ENCODE results near the gene WDR76.
"Not testable (repeated sequence)": the region's sequence is repeated elsewhere in the genome, so short reads cannot be mapped to it uniquely, and the experiment has no call there.

The WDR76 gene

GRCh38 chr15:43824302-43825246 is 2.2 kb upstream of the WDR76 start, which contains the start of gene MFAP1:
MFAP1 (minus strand) TSS chr15:43824690; CDS start chr15:43824569, 121 bp downstream.
- no peaks in the 10 kb centered on the region for H3K36me3 ChIP-seq (ENCODE audit: insufficient read depth, low read length)
- peaks cover 72% of the 10 kb centered on the region for H3K79me2 ChIP-seq (ENCODE audit: control insufficient read depth, insufficient read depth, low read length, unreplicated experiment)
- peak within 1 kb of the TSS; percentile 70 for H2AFZ ChIP-seq (ENCODE audit: low read length, unreplicated experiment)
- H3K27ac ChIP-seq (ENCODE audit: low read depth, low read length): peak within 1 kb of the TSS; percentile 89
- peak within 1 kb of the TSS; percentile 90 for H3K4me3 ChIP-seq (ENCODE audit: low read depth, low read length)
- H3K27me3 ChIP-seq (ENCODE audit: insufficient read depth, low read length): no peaks in the 10 kb centered on the region
- H3K4me1 ChIP-seq (ENCODE audit: control insufficient read depth, insufficient read depth, low read length, unreplicated experiment): peaks cover 21% of the 10 kb centered on the region

GRCh38 chr15:43825305-43825704 is 1.5 kb upstream of the WDR76 start:
- Histone ChIP-seq H3K79me2 (ENCODE audit: control insufficient read depth, insufficient read depth, low read length, unreplicated experiment) (peaks cover 70% of the 10 kb centered on the region), H3K4me1 (ENCODE audit: control insufficient read depth, insufficient read depth, low read length, unreplicated experiment) (peaks cover 23% of the 10 kb centered on the region), H3K27ac (ENCODE audit: low read depth, low read length) (peak overlapping the region; percentile 89; the same call in 1 of the 2 replicates)
- H3K4me3 ChIP-seq (ENCODE audit: low read depth, low read length); H2AFZ ChIP-seq (ENCODE audit: low read length, unreplicated experiment); H3K36me3 ChIP-seq (ENCODE audit: insufficient read depth, low read length); H3K27me3 ChIP-seq (ENCODE audit: insufficient read depth, low read length): not testable (repeated sequence)

DNA sequence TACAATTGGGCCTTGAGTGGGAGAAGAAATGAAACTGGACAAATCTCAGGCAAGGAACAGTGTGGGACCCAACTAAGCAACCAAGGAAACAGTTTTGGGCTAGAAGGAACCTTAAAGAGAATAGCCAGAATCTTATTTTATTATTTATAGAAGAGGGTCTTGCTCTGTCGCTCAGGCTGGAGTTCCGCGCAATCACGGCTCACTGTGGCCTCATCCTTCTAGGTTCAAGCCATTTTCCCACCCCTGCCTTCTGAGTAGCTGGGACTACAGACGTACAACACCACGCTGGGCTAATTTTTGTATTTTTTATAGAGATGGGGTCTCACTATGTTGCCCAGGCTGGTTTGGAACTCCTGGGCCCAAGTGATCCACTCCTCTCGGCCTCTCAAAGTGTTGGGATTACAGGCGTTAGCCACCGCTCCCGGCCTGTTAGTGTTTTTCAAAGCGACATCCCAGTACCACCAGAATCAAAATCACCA is 734 bp upstream of the WDR76 start:
- H3K27ac ChIP-seq (ENCODE audit: low read depth, low read length): peak overlapping the region; percentile 66; the same call in 1 of the 2 replicates
- peaks cover 67% of the 10 kb centered on the region for H3K79me2 ChIP-seq (ENCODE audit: control insufficient read depth, insufficient read depth, low read length, unreplicated experiment)
- peak overlapping the region; percentile 81 for H3K4me3 ChIP-seq (ENCODE audit: low read depth, low read length)
- no peaks in the 10 kb centered on the region for H3K27me3 ChIP-seq (ENCODE audit: insufficient read depth, low read length)
- H3K36me3 ChIP-seq (ENCODE audit: insufficient read depth, low read length): no peaks in the 10 kb centered on the region
- peak overlapping the region; percentile 1 for H2AFZ ChIP-seq (ENCODE audit: low read length, unreplicated experiment)
- peaks cover 23% of the 10 kb centered on the region for H3K4me1 ChIP-seq (ENCODE audit: control insufficient read depth, insufficient read depth, low read length, unreplicated experiment)

DNA sequence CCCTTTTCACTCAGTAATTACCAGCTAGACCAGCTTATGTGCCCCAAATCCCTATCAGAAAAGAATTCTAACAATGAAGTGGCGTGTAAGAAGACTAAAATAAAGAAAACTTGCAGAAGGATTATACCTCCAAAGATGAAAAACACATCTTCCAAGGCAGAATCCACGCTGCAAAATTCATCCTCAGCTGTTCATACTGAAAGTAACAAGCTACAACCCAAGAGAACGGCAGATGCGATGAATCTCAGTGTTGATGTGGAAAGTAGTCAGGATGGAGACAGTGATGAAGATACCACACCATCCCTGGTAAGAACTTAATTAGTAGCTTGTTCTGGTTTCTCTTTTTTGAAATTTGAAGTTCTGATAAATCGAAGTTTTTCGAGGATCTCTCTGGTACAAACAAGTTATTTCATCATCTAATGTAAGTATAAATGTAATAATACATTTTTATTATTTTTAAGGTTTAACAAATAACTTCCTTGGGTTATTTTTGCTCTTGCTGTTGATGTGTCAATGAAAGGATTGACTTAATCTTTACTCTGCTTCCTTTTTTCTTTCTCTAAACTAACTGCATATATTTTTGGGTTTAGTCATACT is 1.4 kb downstream of the WDR76 start:
- no peaks in the 10 kb centered on the region; the same call in 1 of the 2 replicates for H3K36me3 ChIP-seq (ENCODE audit: insufficient read depth, low read length)
- H2AFZ ChIP-seq (ENCODE audit: low read length, unreplicated experiment): no peak overlapping the region
- H3K27me3 ChIP-seq (ENCODE audit: insufficient read depth, low read length): no peaks in the 10 kb centered on the region
- H3K79me2 ChIP-seq (ENCODE audit: control insufficient read depth, insufficient read depth, low read length, unreplicated experiment): peaks cover 56% of the 10 kb centered on the region
- no peak overlapping the region; the same call in 1 of the 2 replicates for H3K27ac ChIP-seq (ENCODE audit: low read depth, low read length)
- H3K4me3 ChIP-seq (ENCODE audit: low read depth, low read length): peak overlapping the region; percentile 81
- H3K4me1 ChIP-seq (ENCODE audit: control insufficient read depth, insufficient read depth, low read length, unreplicated experiment): peaks cover 15% of the 10 kb centered on the region

GRCh38 chr15:43829951-43830540 is 3.2 kb downstream of the WDR76 start:
- H3K36me3 ChIP-seq (ENCODE audit: insufficient read depth, low read length); H3K27ac ChIP-seq (ENCODE audit: low read depth, low read length); H3K4me3 ChIP-seq (ENCODE audit: low read depth, low read length); H3K27me3 ChIP-seq (ENCODE audit: insufficient read depth, low read length); H2AFZ ChIP-seq (ENCODE audit: low read length, unreplicated experiment): not testable (repeated sequence)
- Histone ChIP-seq H3K79me2 (ENCODE audit: control insufficient read depth, insufficient read depth, low read length, unreplicated experiment) (peaks cover 48% of the 10 kb centered on the region), H3K4me1 (ENCODE audit: control insufficient read depth, insufficient read depth, low read length, unreplicated experiment) (peaks cover 11% of the 10 kb centered on the region)

DNA sequence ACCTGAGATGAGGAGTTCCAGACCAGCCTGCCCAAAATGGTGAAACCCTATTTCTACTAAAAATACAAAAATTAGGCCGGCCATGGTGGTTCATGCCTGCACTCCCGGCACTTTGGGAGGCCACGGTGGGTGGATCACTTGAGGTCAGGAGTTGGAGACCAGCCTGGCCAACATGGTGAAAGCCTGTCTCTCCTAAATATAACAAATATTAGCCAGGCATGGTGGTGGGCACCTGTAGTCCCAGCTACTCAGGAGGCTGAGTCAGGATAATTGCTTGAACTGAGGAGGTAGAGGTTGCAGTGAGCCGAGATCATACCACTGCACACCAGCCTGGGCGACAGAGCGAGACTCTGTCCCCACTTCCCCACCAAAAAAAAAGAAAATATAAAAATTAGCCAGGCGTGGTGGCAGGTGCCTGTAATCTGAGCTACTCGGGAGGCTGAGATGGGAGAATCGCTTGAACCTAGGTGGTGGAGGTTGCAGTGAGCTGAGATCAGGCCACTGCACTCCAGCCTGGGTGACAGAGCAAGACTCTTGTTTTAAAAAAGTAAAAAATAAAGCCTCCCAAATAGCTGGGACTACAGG is 4.0 kb downstream of the WDR76 start:
- H3K36me3 ChIP-seq (ENCODE audit: insufficient read depth, low read length); H3K27me3 ChIP-seq (ENCODE audit: insufficient read depth, low read length); H2AFZ ChIP-seq (ENCODE audit: low read length, unreplicated experiment); H3K4me3 ChIP-seq (ENCODE audit: low read depth, low read length); H3K27ac ChIP-seq (ENCODE audit: low read depth, low read length): not testable (repeated sequence)
- H3K4me1 ChIP-seq (ENCODE audit: control insufficient read depth, insufficient read depth, low read length, unreplicated experiment): peaks cover 11% of the 10 kb centered on the region
- peaks cover 48% of the 10 kb centered on the region for H3K79me2 ChIP-seq (ENCODE audit: control insufficient read depth, insufficient read depth, low read length, unreplicated experiment)

- not testable (repeated sequence) for H3K4me3 ChIP-seq (ENCODE audit: low read depth, low read length); H3K27ac ChIP-seq (ENCODE audit: low read depth, low read length); H3K27me3 ChIP-seq (ENCODE audit: insufficient read depth, low read length); H3K4me1 ChIP-seq (ENCODE audit: control insufficient read depth, insufficient read depth, low read length, unreplicated experiment); H2AFZ ChIP-seq (ENCODE audit: low read length, unreplicated experiment)
- peaks cover 14% of the 10 kb centered on the region for H3K36me3 ChIP-seq (ENCODE audit: insufficient read depth, low read length)
- peaks cover 43% of the 10 kb centered on the region for H3K79me2 ChIP-seq (ENCODE audit: control insufficient read depth, insufficient read depth, low read length, unreplicated experiment)
Measured at GRCh38 chr15:43831519-43832052, 4.8 kb downstream of the WDR76 start.

DNA sequence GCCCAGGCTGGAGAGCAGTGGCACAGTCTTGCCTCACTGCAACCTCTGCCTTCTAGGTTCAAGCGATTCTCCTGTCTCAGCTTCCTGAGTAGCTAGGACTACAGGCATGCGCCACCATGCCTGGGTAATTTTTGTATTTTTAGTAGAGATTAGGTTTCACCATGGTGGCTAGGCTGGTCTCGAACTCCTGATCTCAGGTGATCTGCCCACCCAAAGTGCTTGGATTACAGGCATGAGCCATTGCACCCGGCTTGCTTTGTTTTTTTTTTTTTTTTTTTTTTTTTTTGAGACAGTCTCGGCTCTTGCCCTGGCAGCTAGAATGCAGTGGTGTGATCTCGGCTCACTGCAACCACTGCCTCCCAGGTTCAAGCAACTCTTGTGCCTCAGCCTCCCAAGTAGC is 5.7 kb downstream of the WDR76 start:
- not testable (repeated sequence) for H3K4me1 ChIP-seq (ENCODE audit: control insufficient read depth, insufficient read depth, low read length, unreplicated experiment); H3K27ac ChIP-seq (ENCODE audit: low read depth, low read length); H3K27me3 ChIP-seq (ENCODE audit: insufficient read depth, low read length); H2AFZ ChIP-seq (ENCODE audit: low read length, unreplicated experiment); H3K4me3 ChIP-seq (ENCODE audit: low read depth, low read length)
- Histone ChIP-seq H3K79me2 (ENCODE audit: control insufficient read depth, insufficient read depth, low read length, unreplicated experiment) (peaks cover 38% of the 10 kb centered on the region), H3K36me3 (ENCODE audit: insufficient read depth, low read length) (peaks cover 20% of the 10 kb centered on the region)

- Histone ChIP-seq H3K27ac (ENCODE audit: low read depth, low read length) (peak overlapping the region; percentile 34; the same call in 1 of the 2 replicates), H3K36me3 (ENCODE audit: insufficient read depth, low read length) (peaks cover 21% of the 10 kb centered on the region), H3K79me2 (ENCODE audit: control insufficient read depth, insufficient read depth, low read length, unreplicated experiment) (no peaks in the 10 kb centered on the region), H3K4me3 (ENCODE audit: low read depth, low read length) (no peak overlapping the region), H2AFZ (ENCODE audit: low read length, unreplicated experiment) (no peak overlapping the region), H3K27me3 (ENCODE audit: insufficient read depth, low read length) (no peaks in the 10 kb centered on the region), H3K4me1 (ENCODE audit: control insufficient read depth, insufficient read depth, low read length, unreplicated experiment) (no peaks in the 10 kb centered on the region)
Measured at GRCh38 chr15:43845421-43845820, 18.6 kb downstream of the WDR76 start.

DNA sequence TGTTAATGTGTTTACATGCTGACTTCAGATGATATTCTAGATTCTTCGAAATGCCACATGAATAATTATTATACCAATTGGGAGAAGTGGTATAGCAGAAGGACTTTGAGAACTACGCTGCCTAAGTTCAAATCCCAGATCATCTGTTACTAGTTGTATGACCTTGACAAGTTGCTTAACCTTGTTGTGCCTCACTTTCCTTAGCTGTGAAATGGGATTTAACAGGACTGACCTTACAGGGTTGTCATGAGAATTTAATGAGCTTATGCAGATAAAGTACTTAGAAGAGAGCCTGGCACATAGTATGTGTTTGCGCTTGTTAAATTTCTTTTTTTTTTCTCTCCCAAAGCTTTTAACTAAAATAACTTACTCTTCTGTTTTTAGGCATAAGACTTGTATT is 24.4 kb downstream of the WDR76 start:
- H3K36me3 ChIP-seq (ENCODE audit: insufficient read depth, low read length): peaks cover 22% of the 10 kb centered on the region
- H3K79me2 ChIP-seq (ENCODE audit: control insufficient read depth, insufficient read depth, low read length, unreplicated experiment): no peaks in the 10 kb centered on the region
- H2AFZ ChIP-seq (ENCODE audit: low read length, unreplicated experiment): no peak overlapping the region

More for the DNA sequence above, 24.4 kb downstream of the WDR76 start:
- no peak overlapping the region for H3K4me3 ChIP-seq (ENCODE audit: low read depth, low read length)
- H3K4me1 ChIP-seq (ENCODE audit: control insufficient read depth, insufficient read depth, low read length, unreplicated experiment): peaks cover 3% of the 10 kb centered on the region
- H3K27me3 ChIP-seq (ENCODE audit: insufficient read depth, low read length): no peaks in the 10 kb centered on the region
- H3K27ac ChIP-seq (ENCODE audit: low read depth, low read length): no peak overlapping the region

Measured in ACC112 (cell line).